H9 (cell line): ENCODE measurements around the gene TMEM51. TPM values are rescaled to one million over a fixed set of nuclear protein-coding genes. Genes with fewer than 3 reads are reported as not detected.

ENCODE experiments used
- DNase-seq: peaks from one replicate; pipeline ENCODE4 v3.0.0-alpha.2; 2017
- H2AFZ ChIP-seq: one replicate; pipeline ENCODE4 v1.6.1; 2013; ENCODE audit warnings: mild to moderate bottlenecking, low read length, control low read depth, moderate library complexity
- H2AK5ac ChIP-seq: 2 replicates; pipeline ENCODE4 v1.6.1; 2013; ENCODE audit warnings: low read length, control low read depth, mixed read lengths; ENCODE audit not compliant: insufficient read length
- H2BK120ac ChIP-seq: one replicate; pipeline ENCODE4 v1.6.1; 2013; ENCODE audit warnings: low read depth, mild to moderate bottlenecking, low read length, control low read depth, inconsistent platforms; ENCODE audit not compliant: poor library complexity, severe bottlenecking
- H2BK12ac ChIP-seq: 2 replicates; pipeline ENCODE4 v1.6.1; 2013; ENCODE audit warnings: low read length, control low read depth, mixed read lengths, low read depth; ENCODE audit not compliant: insufficient read length
- H2BK15ac ChIP-seq: 2 replicates; pipeline ENCODE4 v1.6.1; 2013; ENCODE audit warnings: low read depth, low read length, control low read depth
- H2BK20ac ChIP-seq: one replicate; pipeline ENCODE4 v1.6.1; 2013; ENCODE audit warnings: low read depth, mild to moderate bottlenecking, low read length, control low read depth, inconsistent platforms; ENCODE audit not compliant: poor library complexity, severe bottlenecking
- H2BK5ac ChIP-seq: 2 replicates; pipeline ENCODE4 v1.6.1; 2013; ENCODE audit warnings: low read length, control low read depth, mixed read lengths; ENCODE audit not compliant: insufficient read length
- H3K14ac ChIP-seq: 2 replicates; pipeline ENCODE4 v1.6.1; 2013; ENCODE audit warnings: low read length, control low read depth; ENCODE audit not compliant: insufficient read depth
- H3K18ac ChIP-seq: 2 replicates; pipeline ENCODE4 v1.6.1; 2013; ENCODE audit warnings: low read depth, mild to moderate bottlenecking, mixed read lengths, low read length, control low read depth; ENCODE audit not compliant: insufficient read length
- H3K23ac ChIP-seq: 2 replicates; pipeline ENCODE4 v1.6.1; 2013; ENCODE audit warnings: low read length, control low read depth, mixed read lengths, low read depth; ENCODE audit not compliant: insufficient read length
- H3K23me2 ChIP-seq: 2 replicates; pipeline ENCODE4 v1.6.1; 2013; ENCODE audit warnings: low read depth, mild to moderate bottlenecking, mixed read lengths, low read length, control low read depth; ENCODE audit not compliant: insufficient read length, poor library complexity, severe bottlenecking
- H3K27ac ChIP-seq: 2 replicates; pipeline ENCODE4 v1.5.1; 2013; ENCODE audit warnings: low read length, control low read depth, mixed read lengths, low read depth; ENCODE audit not compliant: insufficient read length
- H3K27me3 ChIP-seq: 2 replicates; pipeline ENCODE4 v1.6.1; 2013; ENCODE audit warnings: low read length, control low read depth, inconsistent platforms; ENCODE audit not compliant: insufficient read depth
- H3K4ac ChIP-seq: 2 replicates; pipeline ENCODE4 v1.6.1; 2013; ENCODE audit warnings: low read depth, mild to moderate bottlenecking, control low read depth, inconsistent platforms, low read length, moderate library complexity
- H3K4me1 ChIP-seq: 2 replicates; pipeline ENCODE4 v1.6.1; 2013; ENCODE audit warnings: low read length, control low read depth, inconsistent platforms; ENCODE audit not compliant: insufficient read depth
- H3K4me2 ChIP-seq: 2 replicates; pipeline ENCODE4 v1.6.1; 2013; ENCODE audit warnings: low read length, control low read depth, mixed read lengths; ENCODE audit not compliant: insufficient read length, insufficient read depth
- H3K56ac ChIP-seq: 2 replicates; pipeline ENCODE4 v1.6.1; 2013; ENCODE audit warnings: low read depth, mild to moderate bottlenecking, mixed read lengths, low read length, control low read depth; ENCODE audit not compliant: insufficient read length
- H3K79me1 ChIP-seq: 2 replicates; pipeline ENCODE4 v1.6.1; 2013; ENCODE audit warnings: low read depth, mild to moderate bottlenecking, moderate library complexity, low read length, control low read depth, inconsistent platforms; ENCODE audit not compliant: insufficient read depth, poor library complexity, severe bottlenecking
- H3K79me2 ChIP-seq: 2 replicates; pipeline ENCODE4 v1.6.1; 2013; ENCODE audit warnings: low read length, control low read depth, inconsistent platforms; ENCODE audit not compliant: insufficient read depth
- H3K9ac ChIP-seq: 2 replicates; pipeline ENCODE4 v1.6.1; 2013; ENCODE audit warnings: low read length, control low read depth, mixed read lengths; ENCODE audit not compliant: insufficient read length; ENCODE audit errors: extremely low read depth
- H3K9me3 ChIP-seq: one replicate; pipeline ENCODE4 v1.6.1; 2013; ENCODE audit warnings: low read depth, low read length, inconsistent platforms; ENCODE audit not compliant: control insufficient read depth
- H3T11ph ChIP-seq: one replicate; pipeline ENCODE4 v1.6.1; 2013; ENCODE audit warnings: mild to moderate bottlenecking, low read length, control low read depth, inconsistent platforms
- H4K20me1 ChIP-seq: one replicate; pipeline ENCODE4 v1.6.1; 2013; ENCODE audit not compliant: control insufficient read depth, insufficient read length, insufficient read depth
- H4K5ac ChIP-seq: 2 replicates; pipeline ENCODE4 v1.6.1; 2013; ENCODE audit warnings: low read depth, mild to moderate bottlenecking, mixed read lengths, low read length, control low read depth; ENCODE audit not compliant: insufficient read length
- H4K8ac ChIP-seq: replicated peaks from 2 replicates; pipeline ENCODE4 v1.6.1; 2013; ENCODE audit warnings: low read length, control low read depth, mixed read lengths, low read depth; ENCODE audit not compliant: insufficient read length
- H4K91ac ChIP-seq: 2 replicates; pipeline ENCODE4 v1.6.1; 2013; ENCODE audit warnings: low read depth, mild to moderate bottlenecking, moderate library complexity, mixed read lengths, low read length, control low read depth; ENCODE audit not compliant: insufficient read length
- H3K27ac Mint-ChIP-seq, 3 experiments: 2 replicates in 2 of 3; 3 replicates in 1 of 3; pipeline ENCODE4 v1.8.0; 2020 to 2021; ENCODE audit warnings: mixed read lengths in 3 of 3, mild to moderate bottlenecking in 1 of 3, moderate library complexity in 1 of 3
- H3K27me3 Mint-ChIP-seq: 2 replicates; pipeline ENCODE4 v1.8.0; 2021; ENCODE audit warnings: low read depth, mild to moderate bottlenecking, moderate library complexity, mixed read lengths
- H3K36me3 Mint-ChIP-seq, 3 experiments: 2 replicates in 2 of 3; 3 replicates in 1 of 3; pipeline ENCODE4 v1.8.0; 2020 to 2021; ENCODE audit warnings: low read depth in 3 of 3, mixed read lengths in 3 of 3; ENCODE audit not compliant: insufficient read depth in 1 of 3
- H3K4me1 Mint-ChIP-seq, 2 experiments: 2 replicates each; pipeline ENCODE4 v1.8.0; 2020; ENCODE audit warnings: mixed read lengths in 2 of 2
- H3K4me3 Mint-ChIP-seq, 2 experiments: 2 replicates in 1 of 2; 3 replicates in 1 of 2; pipeline ENCODE4 v1.8.0; 2020 to 2021; ENCODE audit warnings: mild to moderate bottlenecking in 2 of 2, mixed read lengths in 2 of 2, moderate library complexity in 1 of 2
- H3K9me3 Mint-ChIP-seq, 2 experiments: 2 replicates in 1 of 2; 3 replicates in 1 of 2; pipeline ENCODE4 v1.8.0; 2020; ENCODE audit warnings: mild to moderate bottlenecking in 2 of 2, mixed read lengths in 2 of 2, moderate library complexity in 1 of 2
- WGBS: extraction: QIAGEN DNeasy Blood & Tissue Kit; methylation state at CpG from one replicate; pipeline ENCODE4 v1.1.7; 2013; ENCODE audit warnings: missing lambda C conversion rate, low lambda C conversion rate, mixed read lengths; ENCODE audit not compliant: insufficient read length; ENCODE audit errors: extremely low coverage; 5-methylcytosine and 5-hydroxymethylcytosine counted together
- total RNA-seq: library from RNA; stranded (reverse); gene quantifications from 2 replicates; pipeline ENCODE4 v1.2.1, GENCODE V29; 2021
- TF ChIP-seq, protein P1 (sequence below): fragments of 200-600 bp; sonication (generic); conservative IDR thresholded peaks from 3 replicates; pipeline ENCODE4 v1.8.0; 2021; ENCODE audit warnings: antibody characterized with exemption, mild to moderate bottlenecking

The TMEM51 gene
- total RNA-seq, 1 experiment from 2014 or later: 4.6 TPM

DNA sequence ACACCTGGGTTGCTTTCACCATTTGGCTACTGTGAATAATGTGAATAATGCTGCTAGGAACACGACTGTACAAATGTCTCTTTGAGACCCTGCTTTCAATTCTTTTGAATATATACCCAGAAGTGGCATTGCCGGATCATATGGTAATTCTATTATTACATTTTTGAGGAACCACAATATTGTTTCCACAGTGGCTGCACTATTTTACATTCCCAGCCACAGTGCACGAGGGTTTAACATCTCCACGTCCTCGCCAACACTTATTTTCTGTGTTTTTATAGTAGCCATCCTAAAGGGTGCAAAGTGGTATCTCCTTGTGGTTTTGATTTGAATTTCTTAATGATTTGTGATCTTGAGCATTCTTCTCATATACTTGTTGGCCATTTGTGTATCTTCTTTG, 109.2 kb downstream of the TMEM51 start:
- Histone ChIP-seq H4K5ac (no peak overlapping the region), H3T11ph (no peak overlapping the region)

More for the DNA sequence above, 109.2 kb downstream of the TMEM51 start:
- no peak overlapping the region for H3K9ac ChIP-seq
- no peak overlapping the region for H4K91ac ChIP-seq
- H2BK120ac ChIP-seq: no peak overlapping the region
- no peaks in the 10 kb centered on the region for H4K20me1 ChIP-seq
- H3K9me3 ChIP-seq: no peaks in the 10 kb centered on the region
- no peak overlapping the region for H3K18ac ChIP-seq
- no peak overlapping the region for H2BK12ac ChIP-seq
- no peak overlapping the region for H2BK20ac ChIP-seq
- H4K8ac ChIP-seq: no peak overlapping the region
- no peaks in the 10 kb centered on the region for H3K23me2 ChIP-seq
- Mint-ChIP-seq H3K4me1 (peaks cover 14 to 18% of the 10 kb centered on the region in 2 experiments), H3K36me3 (no peaks in the 10 kb centered on the region), H3K9me3 (0 out of 5 replicates have a peak, but pooled peaks cover 0 to 3% of the 10 kb centered on the region in 2 experiments), H3K27ac (no peak overlapping the region), H3K27me3 (peaks cover 11% of the 10 kb centered on the region), H3K4me3 (no peak overlapping the region)
- no peaks in the 10 kb centered on the region for H3K79me1 ChIP-seq
- no peak overlapping the region for H3K4me2 ChIP-seq
- no peak overlapping the region for H3K27ac ChIP-seq
- H3K4me1 ChIP-seq: no peaks in the 10 kb centered on the region
- no peak overlapping the region for H3K56ac ChIP-seq
- no peak overlapping the region for H3K14ac ChIP-seq
- TF ChIP-seq, protein P1, sequence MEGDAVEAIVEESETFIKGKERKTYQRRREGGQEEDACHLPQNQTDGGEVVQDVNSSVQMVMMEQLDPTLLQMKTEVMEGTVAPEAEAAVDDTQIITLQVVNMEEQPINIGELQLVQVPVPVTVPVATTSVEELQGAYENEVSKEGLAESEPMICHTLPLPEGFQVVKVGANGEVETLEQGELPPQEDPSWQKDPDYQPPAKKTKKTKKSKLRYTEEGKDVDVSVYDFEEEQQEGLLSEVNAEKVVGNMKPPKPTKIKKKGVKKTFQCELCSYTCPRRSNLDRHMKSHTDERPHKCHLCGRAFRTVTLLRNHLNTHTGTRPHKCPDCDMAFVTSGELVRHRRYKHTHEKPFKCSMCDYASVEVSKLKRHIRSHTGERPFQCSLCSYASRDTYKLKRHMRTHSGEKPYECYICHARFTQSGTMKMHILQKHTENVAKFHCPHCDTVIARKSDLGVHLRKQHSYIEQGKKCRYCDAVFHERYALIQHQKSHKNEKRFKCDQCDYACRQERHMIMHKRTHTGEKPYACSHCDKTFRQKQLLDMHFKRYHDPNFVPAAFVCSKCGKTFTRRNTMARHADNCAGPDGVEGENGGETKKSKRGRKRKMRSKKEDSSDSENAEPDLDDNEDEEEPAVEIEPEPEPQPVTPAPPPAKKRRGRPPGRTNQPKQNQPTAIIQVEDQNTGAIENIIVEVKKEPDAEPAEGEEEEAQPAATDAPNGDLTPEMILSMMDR: no peak
- DNase-seq: no peak
- no peak overlapping the region for H3K23ac ChIP-seq
- H2BK5ac ChIP-seq: no peak overlapping the region
- no peak overlapping the region for H2AFZ ChIP-seq
- no peak overlapping the region for H3K4ac ChIP-seq
- WGBS: no CpG with 5 or more reads among the region's 5 CpGs
- H2BK15ac ChIP-seq: no peak overlapping the region
- no peaks in the 10 kb centered on the region for H3K79me2 ChIP-seq
- no peaks in the 10 kb centered on the region for H3K27me3 ChIP-seq
- no peak overlapping the region for H2AK5ac ChIP-seq
